ENCODE data around the gene CFAP20DC. TPM values are rescaled to one million over a fixed set of nuclear protein-coding genes. Genes with fewer than 3 reads are reported as not detected.

The CFAP20DC gene
- polyA plus RNA-seq, 2 of the 4 experiments (the other 2 are of a cell fraction): 2.5 to 6.0 TPM

GRCh38 chr3:58880182-58880581 lies 169.6 kb downstream of the CFAP20DC start:
- TF ChIP-seq ZNF302 (CRISPR knock-in tag; IDR thresholded peaks at IDR 0.05): no peak
- Histone ChIP-seq H3K4me2 (no peak overlapping the region), H3K4me1 (peaks cover 2% of the 10 kb centered on the region; the same call in 2 of the 3 replicates), H3K9me3 (no peaks in the 10 kb centered on the region), H3K27ac (no peak overlapping the region), H3K4me3 (no peak overlapping the region)
- ChIA-PET CTCF (no interaction called here), POLR2A (no interaction called here)
- FAIRE-seq: no peak
- WGBS (ENCODE audit: missing lambda C conversion rate): 57% methylated on average over 1 of the region's 1 CpG
- no peak for ATAC-seq
- DNase-seq (ENCODE audit: low read depth in 1 of 2, low spot score in 1 of 2): no peak

GRCh38 chr3:58874795-58875194 lies 175.0 kb downstream of the CFAP20DC start:
- ChIA-PET POLR2A (no interaction called here), CTCF (no interaction called here)
- ATAC-seq (no peak), FAIRE-seq (no peak), DNase-seq (ENCODE audit: low read depth in 1 of 2, low spot score in 1 of 2) (no peak)
- Histone ChIP-seq H3K4me2 (0 out of 3 replicates have a peak overlapping the region, but pooled peaks have one; percentile 25), H3K4me3 (no peak overlapping the region), H3K4me1 (peaks cover 12% of the 10 kb centered on the region; the same call in 2 of the 3 replicates), H3K27ac (peak overlapping the region in 1 of 2 experiments; percentile 58; a peak in 1 of 6 replicates), H3K9me3 (no peaks in the 10 kb centered on the region)
- TF ChIP-seq HMGXB4 (CRISPR knock-in tag; IDR thresholded peaks at IDR 0.05; ENCODE audit: borderline replicate concordance) (no peak), NPAS2 (CRISPR knock-in tag; IDR thresholded peaks at IDR 0.05; ENCODE audit: borderline replicate concordance) (no peak), ZNF302 (CRISPR knock-in tag; IDR thresholded peaks at IDR 0.05) (no peak), FOSL2 (IDR thresholded peaks at IDR 0.05) (peak; percentile 24; the same call in 1 of the 2 replicates), FOSL2 (CRISPR knock-in tag; IDR thresholded peaks at IDR 0.05) (no peak)
- 4% methylated on average over 2 of the region's 2 CpGs for WGBS (ENCODE audit: missing lambda C conversion rate)

GRCh38 chr3:58874248-58874741 lies 175.5 kb downstream of the CFAP20DC start:
- Histone ChIP-seq H3K9me3 (no peaks in the 10 kb centered on the region), H3K4me1 (peaks cover 12% of the 10 kb centered on the region; the same call in 2 of the 3 replicates), H3K4me2 (no peak overlapping the region), H3K4me3 (no peak overlapping the region), H3K27ac (peak overlapping the region in 1 of 2 experiments; percentile 58; a peak in 3 of 6 replicates)
- ATAC-seq: no peak
- no peak for DNase-seq (ENCODE audit: low read depth in 1 of 2, low spot score in 1 of 2)
- POLR2A ChIA-PET: no interaction called here
- 63% methylated on average over 5 of the region's 5 CpGs for WGBS (ENCODE audit: missing lambda C conversion rate)
- no peak for TF ChIP-seq HDAC2 (IDR thresholded peaks at IDR 0.05)
- no peak for TF ChIP-seq HOXB13 (CRISPR knock-in tag; IDR thresholded peaks at IDR 0.05; ENCODE audit: low read depth)
- TF ChIP-seq KDM1A (IDR thresholded peaks at IDR 0.05; ENCODE audit: low read depth): no peak
- TF ChIP-seq FOSL2 (IDR thresholded peaks at IDR 0.05): no peak
- TF ChIP-seq FOSL2 (CRISPR knock-in tag; IDR thresholded peaks at IDR 0.05): no peak
- no peak for TF ChIP-seq MAX (IDR thresholded peaks at IDR 0.05)
- no peak for TF ChIP-seq SMC3 (IDR thresholded peaks at IDR 0.05)
- TF ChIP-seq ZNF302 (CRISPR knock-in tag; IDR thresholded peaks at IDR 0.05): no peak
- TF ChIP-seq ATOH8 (CRISPR knock-in tag; IDR thresholded peaks at IDR 0.05; ENCODE audit: low read depth): no peak
- no peak for TF ChIP-seq EP300 (IDR thresholded peaks at IDR 0.05)
- TF ChIP-seq CBX8 (IDR thresholded peaks at IDR 0.05): no peak
- no peak for TF ChIP-seq PBX3 (IDR thresholded peaks at IDR 0.05)
- no peak for TF ChIP-seq JUN (IDR thresholded peaks at IDR 0.05)
- no peak for TF ChIP-seq SREBF2 (IDR thresholded peaks at IDR 0.05)
- no peak for TF ChIP-seq CBX2 (IDR thresholded peaks at IDR 0.05; ENCODE audit: borderline replicate concordance, low read depth)
- no peak for TF ChIP-seq KDM5A (IDR thresholded peaks at IDR 0.05)
- no peak for TF ChIP-seq POLR2A (IDR thresholded peaks at IDR 0.05; ENCODE audit: low read length)
- TF ChIP-seq FOXS1 (CRISPR knock-in tag; IDR thresholded peaks at IDR 0.05): no peak
- no peak for FAIRE-seq
- CTCF ChIA-PET: no interaction called here

Data from A549 (cell line).